Liver (tissue), 3 donors: ENCODE data around the gene FTCD.

ENCODE experiments used
- EGR1 ChIP-seq, 2 donors: IDR thresholded peaks; 2 replicates each; pipeline ENCODE4 v1.6.1; 2016 to 2018; ENCODE audit warnings: antibody characterized with exemption in 2 of 2, low read depth in 2 of 2
- MAX ChIP-seq: IDR thresholded peaks from 2 replicates; pipeline ENCODE4 v1.6.1; 2016; ENCODE audit warnings: antibody characterized with exemption
- RAD21 ChIP-seq, 2 donors: IDR thresholded peaks; 2 replicates each; pipeline ENCODE4 v1.6.1; 2016; ENCODE audit warnings: antibody characterized with exemption in 2 of 2, mild to moderate bottlenecking in 2 of 2
- TF ChIP-seq, protein P1 (sequence below): fragments of 150-350 bp; IDR thresholded peaks from 2 replicates; pipeline ENCODE4 v1.5.1; 2017; ENCODE audit warnings: improper control_type of control experiment, low read depth, low read length; ENCODE audit not compliant: missing input control
- donor health status: healthy.
- donor health status: healthy.

- TF ChIP-seq, protein P1, sequence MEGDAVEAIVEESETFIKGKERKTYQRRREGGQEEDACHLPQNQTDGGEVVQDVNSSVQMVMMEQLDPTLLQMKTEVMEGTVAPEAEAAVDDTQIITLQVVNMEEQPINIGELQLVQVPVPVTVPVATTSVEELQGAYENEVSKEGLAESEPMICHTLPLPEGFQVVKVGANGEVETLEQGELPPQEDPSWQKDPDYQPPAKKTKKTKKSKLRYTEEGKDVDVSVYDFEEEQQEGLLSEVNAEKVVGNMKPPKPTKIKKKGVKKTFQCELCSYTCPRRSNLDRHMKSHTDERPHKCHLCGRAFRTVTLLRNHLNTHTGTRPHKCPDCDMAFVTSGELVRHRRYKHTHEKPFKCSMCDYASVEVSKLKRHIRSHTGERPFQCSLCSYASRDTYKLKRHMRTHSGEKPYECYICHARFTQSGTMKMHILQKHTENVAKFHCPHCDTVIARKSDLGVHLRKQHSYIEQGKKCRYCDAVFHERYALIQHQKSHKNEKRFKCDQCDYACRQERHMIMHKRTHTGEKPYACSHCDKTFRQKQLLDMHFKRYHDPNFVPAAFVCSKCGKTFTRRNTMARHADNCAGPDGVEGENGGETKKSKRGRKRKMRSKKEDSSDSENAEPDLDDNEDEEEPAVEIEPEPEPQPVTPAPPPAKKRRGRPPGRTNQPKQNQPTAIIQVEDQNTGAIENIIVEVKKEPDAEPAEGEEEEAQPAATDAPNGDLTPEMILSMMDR = no peak
- TF ChIP-seq RAD21 (IDR thresholded peaks at IDR 0.05) = no peak
- no peak for TF ChIP-seq MAX
- TF ChIP-seq EGR1 (IDR thresholded peaks at IDR 0.05; ENCODE audit: low read depth in 2 of 2) = no peak
Measured at GRCh38 chr21:46126309-46127238, 28.8 kb downstream of the FTCD start.
